GM18909 (cell line): ENCODE results near the gene C2orf81.

Experiments used
- ATAC-seq: cut with Tn5 transposase; IDR thresholded peaks from one replicate; pipeline ENCODE4 v1.9.1; 2021; ENCODE audit warnings: mild to moderate bottlenecking; ENCODE audit not compliant: unreplicated experiment, poor library complexity

The C2orf81 gene

GRCh38 chr2:74366036-74366435 is 55.4 kb downstream of the C2orf81 start:
- ATAC-seq: no peak

DNA sequence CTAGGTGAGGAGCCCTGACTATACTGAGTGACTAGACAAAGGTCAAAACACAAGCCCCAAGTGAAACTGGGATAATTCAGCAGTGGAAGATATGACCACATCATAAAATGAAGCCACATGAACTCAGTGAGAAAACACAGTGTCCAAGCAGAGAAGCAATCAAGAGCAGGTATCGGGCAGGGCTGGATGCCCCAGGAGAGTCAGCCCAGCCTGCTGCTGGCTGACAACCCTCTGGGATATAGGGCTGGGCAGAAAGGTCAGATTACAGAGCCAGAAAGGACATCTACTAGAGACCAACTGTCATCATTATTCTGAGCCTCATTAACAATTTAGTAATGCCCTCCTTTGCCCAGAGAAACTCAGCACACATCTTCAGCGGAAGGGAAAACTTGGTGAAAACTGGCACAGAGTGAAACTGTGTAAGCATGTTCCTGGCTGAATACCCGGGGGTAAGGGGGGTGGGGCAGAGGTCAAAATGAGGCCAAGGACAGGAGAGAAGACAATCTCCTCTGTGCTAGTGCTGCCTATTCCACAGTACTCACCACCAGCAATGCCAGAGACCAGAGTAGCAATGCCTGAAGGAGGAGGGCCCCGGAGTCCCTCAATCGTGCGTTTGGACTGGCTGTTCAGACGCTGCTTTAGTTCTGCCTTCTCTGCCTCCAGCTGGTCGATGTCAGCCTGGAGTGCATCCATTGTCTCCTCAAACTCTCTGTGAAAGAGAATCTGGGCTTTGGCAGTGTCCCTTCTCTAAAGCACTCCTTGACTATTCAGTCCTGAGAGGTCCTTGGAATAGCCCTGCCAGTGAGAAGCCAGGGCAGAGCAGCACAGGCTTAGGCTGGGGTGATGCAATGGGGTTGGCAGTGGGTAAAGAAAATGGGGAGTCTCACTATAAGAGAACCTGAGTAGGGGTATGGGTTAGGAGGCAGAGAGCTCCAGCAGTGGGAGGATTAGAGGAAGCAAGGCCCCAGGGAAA is 56.6 kb downstream of the C2orf81 start:
- no peak for ATAC-seq
